Measurements from ENCODE around the gene FBXL7.

The FBXL7 gene

DNA sequence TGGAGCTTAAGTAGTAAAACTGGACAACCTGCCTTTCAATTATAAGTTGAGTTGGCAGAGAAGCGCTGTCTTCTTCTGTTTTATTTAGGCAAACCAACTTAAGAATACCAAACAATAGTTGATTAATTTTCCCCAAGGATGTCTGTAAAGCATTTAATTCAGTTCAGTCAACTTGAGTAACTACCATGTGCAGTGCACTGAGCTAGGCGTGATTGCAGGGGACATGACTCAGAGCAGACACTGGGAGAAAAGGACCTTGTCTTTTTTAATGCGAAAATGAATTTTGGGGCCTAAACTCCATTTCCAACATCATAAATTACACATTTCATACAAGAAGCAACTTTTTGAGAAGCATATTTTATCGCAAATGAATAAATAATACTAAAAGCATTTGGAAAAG lies 66.3 kb downstream of the FBXL7 start:
- H3K27me3 Mint-ChIP-seq (ENCODE audit: low read depth), result no peaks in the 10 kb centered on the region
- H3K4me1 Mint-ChIP-seq (ENCODE audit: low read depth), result no peaks in the 10 kb centered on the region
- H3K27ac Mint-ChIP-seq, result no peak overlapping the region
- H3K9me3 Mint-ChIP-seq, result peaks cover 4% of the 10 kb centered on the region
- H3K36me3 Mint-ChIP-seq (ENCODE audit: low read depth), result no peaks in the 10 kb centered on the region
- H3K4me3 Mint-ChIP-seq, result no peak overlapping the region
- DNase-seq (ENCODE audit: low spot score), result no peak

DNA sequence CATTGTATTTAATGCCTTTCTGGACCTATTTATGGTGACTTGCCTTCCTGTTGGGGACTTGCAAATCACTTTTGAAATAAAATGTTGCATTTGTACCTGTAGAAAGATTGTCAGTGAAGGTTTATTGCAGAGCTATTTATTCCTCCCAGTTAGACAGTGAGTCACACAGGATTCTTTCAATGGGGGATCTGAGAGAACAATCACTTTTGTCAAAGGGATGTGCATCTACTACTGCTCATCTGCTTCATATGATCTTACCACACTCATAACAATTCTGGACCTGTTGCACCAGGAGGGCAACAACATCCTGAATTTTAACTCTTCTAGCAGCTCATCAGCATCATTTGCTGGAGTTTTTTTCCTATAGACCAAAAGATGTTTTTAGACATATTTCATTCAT lies 66.8 kb downstream of the FBXL7 start:
- peaks cover 3% of the 10 kb centered on the region for H3K9me3 Mint-ChIP-seq

GRCh38 chr5:15570491-15570890 lies 70.5 kb downstream of the FBXL7 start:
- Mint-ChIP-seq H3K27me3 (ENCODE audit: low read depth) (no peaks in the 10 kb centered on the region), H3K4me3 (no peak overlapping the region), H3K9me3 (peaks cover 3% of the 10 kb centered on the region), H3K36me3 (ENCODE audit: low read depth) (no peaks in the 10 kb centered on the region), H3K27ac (no peak overlapping the region), H3K4me1 (ENCODE audit: low read depth) (no peaks in the 10 kb centered on the region)
- no peak for DNase-seq (ENCODE audit: low spot score)

More for the DNA sequence above, 66.8 kb downstream of the FBXL7 start:
- Mint-ChIP-seq H3K4me3 (no peak overlapping the region), H3K4me1 (ENCODE audit: low read depth) (no peaks in the 10 kb centered on the region), H3K27me3 (ENCODE audit: low read depth) (no peaks in the 10 kb centered on the region), H3K27ac (no peak overlapping the region), H3K36me3 (ENCODE audit: low read depth) (no peaks in the 10 kb centered on the region)
- DNase-seq (ENCODE audit: low spot score), result no peak

DNA sequence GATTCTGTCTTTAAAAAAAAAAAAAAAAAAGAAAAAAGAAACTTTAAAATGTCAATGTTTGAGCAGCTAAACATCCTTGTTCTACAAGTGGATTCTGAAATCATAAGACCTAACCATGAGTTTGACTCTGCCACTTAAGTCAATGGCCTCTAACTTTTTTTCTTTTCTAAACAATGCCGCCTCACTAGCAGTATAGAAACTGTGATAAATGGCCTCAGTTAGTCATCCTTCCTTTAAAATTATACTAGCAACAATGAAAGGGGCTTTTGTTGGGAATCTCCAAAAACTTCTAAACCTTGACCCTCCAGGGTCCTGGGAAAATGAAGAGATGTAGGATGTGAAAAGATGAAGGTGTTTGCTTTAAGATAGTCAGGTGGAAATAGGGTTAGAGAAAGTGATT lies 71.1 kb downstream of the FBXL7 start:
- no peak for DNase-seq (ENCODE audit: low spot score)
- no peaks in the 10 kb centered on the region for H3K27me3 Mint-ChIP-seq (ENCODE audit: low read depth)

DNA sequence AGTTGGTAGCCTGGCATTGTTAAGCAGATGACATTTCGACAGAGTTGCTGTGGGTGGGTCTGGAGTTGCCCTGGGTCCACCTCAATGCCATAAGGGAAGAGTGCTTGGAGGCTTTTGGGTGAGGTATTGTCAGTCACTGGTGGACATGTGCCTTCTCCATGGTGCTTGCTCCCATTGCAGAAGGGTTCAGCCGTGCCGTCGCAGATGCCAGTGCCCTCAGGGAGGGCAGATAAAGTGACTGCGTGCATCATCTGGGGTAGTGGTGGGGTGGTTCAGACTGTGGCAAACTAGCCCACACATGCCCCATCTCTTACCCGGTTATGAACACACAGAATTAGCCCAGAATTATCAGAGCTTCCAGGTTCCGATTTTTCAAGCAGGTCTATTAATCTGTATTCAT lies 71.6 kb downstream of the FBXL7 start:
- H3K27me3 Mint-ChIP-seq (ENCODE audit: low read depth), result no peaks in the 10 kb centered on the region
- H3K27ac Mint-ChIP-seq, result no peak overlapping the region
- H3K9me3 Mint-ChIP-seq, result peaks cover 3% of the 10 kb centered on the region
- H3K4me3 Mint-ChIP-seq, result no peak overlapping the region
- no peaks in the 10 kb centered on the region for H3K36me3 Mint-ChIP-seq (ENCODE audit: low read depth)
- H3K4me1 Mint-ChIP-seq (ENCODE audit: low read depth), result no peaks in the 10 kb centered on the region
- DNase-seq (ENCODE audit: low spot score), result no peak

More for the DNA sequence above, 71.1 kb downstream of the FBXL7 start:
- no peak overlapping the region for H3K27ac Mint-ChIP-seq
- H3K4me1 Mint-ChIP-seq (ENCODE audit: low read depth), result no peaks in the 10 kb centered on the region
- peaks cover 3% of the 10 kb centered on the region for H3K9me3 Mint-ChIP-seq
- no peak overlapping the region for H3K4me3 Mint-ChIP-seq
- no peaks in the 10 kb centered on the region for H3K36me3 Mint-ChIP-seq (ENCODE audit: low read depth)

GRCh38 chr5:15573590-15573989 lies 73.6 kb downstream of the FBXL7 start:
- no peaks in the 10 kb centered on the region for H3K36me3 Mint-ChIP-seq (ENCODE audit: low read depth)
- DNase-seq (ENCODE audit: low spot score), result no peak
- H3K27ac Mint-ChIP-seq, result no peak overlapping the region
- H3K4me3 Mint-ChIP-seq, result no peak overlapping the region
- no peaks in the 10 kb centered on the region for H3K27me3 Mint-ChIP-seq (ENCODE audit: low read depth)
- no peaks in the 10 kb centered on the region for H3K4me1 Mint-ChIP-seq (ENCODE audit: low read depth)
- peaks cover 3% of the 10 kb centered on the region for H3K9me3 Mint-ChIP-seq

- DNase-seq (ENCODE audit: low spot score), result no peak
- Mint-ChIP-seq H3K9me3 (peaks cover 3% of the 10 kb centered on the region), H3K4me3 (no peak overlapping the region), H3K27ac (no peak overlapping the region), H3K36me3 (ENCODE audit: low read depth) (no peaks in the 10 kb centered on the region), H3K4me1 (ENCODE audit: low read depth) (no peaks in the 10 kb centered on the region), H3K27me3 (ENCODE audit: low read depth) (no peaks in the 10 kb centered on the region)
These were observed 74.1 kb downstream of the FBXL7 start for GRCh38 chr5:15574128-15574527.

DNA sequence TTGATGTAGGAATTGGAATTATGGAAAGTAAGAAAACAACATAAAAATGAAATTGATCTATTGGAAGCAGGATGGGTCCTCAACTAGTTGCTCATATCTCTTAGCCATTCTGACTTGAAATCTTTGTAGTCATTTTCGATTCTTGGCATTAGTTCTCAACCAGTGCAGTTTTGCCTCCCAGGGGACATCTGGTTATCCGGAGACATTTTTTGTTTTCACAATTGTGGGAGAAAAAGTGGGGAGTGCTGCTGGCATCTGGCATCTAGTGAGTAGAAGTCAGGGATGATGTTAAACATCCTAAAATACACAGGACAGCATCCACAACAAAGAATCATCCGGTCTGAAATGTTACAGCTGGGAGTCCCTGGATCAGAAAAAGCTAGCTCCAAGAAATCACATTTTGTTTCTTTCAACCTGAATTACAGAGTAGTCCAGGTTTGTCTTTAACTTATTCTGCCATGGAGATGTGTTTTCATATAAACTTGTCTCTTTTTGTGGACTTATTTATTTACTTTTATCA lies 74.9 kb downstream of the FBXL7 start:
- H3K9me3 Mint-ChIP-seq, result peaks cover 9% of the 10 kb centered on the region
- H3K27me3 Mint-ChIP-seq (ENCODE audit: low read depth), result no peaks in the 10 kb centered on the region
- H3K36me3 Mint-ChIP-seq (ENCODE audit: low read depth), result no peaks in the 10 kb centered on the region
- no peak overlapping the region for H3K4me3 Mint-ChIP-seq
- DNase-seq (ENCODE audit: low spot score), result no peak
- no peaks in the 10 kb centered on the region for H3K4me1 Mint-ChIP-seq (ENCODE audit: low read depth)
- H3K27ac Mint-ChIP-seq, result no peak overlapping the region

DNA sequence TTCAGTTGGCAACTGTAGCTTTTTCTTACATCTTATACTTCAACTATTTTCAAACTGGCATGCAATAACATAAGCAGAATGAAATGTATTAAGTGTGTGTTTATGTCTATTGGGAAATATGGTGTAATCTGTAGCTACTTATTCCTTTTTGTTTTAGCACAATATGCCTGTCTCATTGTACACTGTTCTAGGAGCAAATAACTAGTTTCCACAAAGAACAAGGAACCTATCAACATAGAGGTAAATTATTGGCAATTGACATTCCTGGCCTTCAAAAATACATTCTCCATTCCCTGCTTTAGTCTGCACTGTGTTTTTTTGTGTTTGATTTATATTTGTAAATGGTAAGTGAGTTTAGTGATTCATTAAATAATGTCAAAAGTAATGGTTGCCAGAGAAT lies 75.7 kb downstream of the FBXL7 start:
- Mint-ChIP-seq H3K27ac (no peak overlapping the region), H3K27me3 (ENCODE audit: low read depth) (no peaks in the 10 kb centered on the region), H3K9me3 (peaks cover 11% of the 10 kb centered on the region), H3K36me3 (ENCODE audit: low read depth) (no peaks in the 10 kb centered on the region), H3K4me1 (ENCODE audit: low read depth) (no peaks in the 10 kb centered on the region), H3K4me3 (no peak overlapping the region)
- DNase-seq (ENCODE audit: low spot score), result no peak

- Mint-ChIP-seq H3K27me3 (ENCODE audit: low read depth) (no peaks in the 10 kb centered on the region), H3K27ac (no peak overlapping the region), H3K36me3 (ENCODE audit: low read depth) (no peaks in the 10 kb centered on the region), H3K4me3 (no peak overlapping the region), H3K9me3 (peaks cover 11% of the 10 kb centered on the region), H3K4me1 (ENCODE audit: low read depth) (no peaks in the 10 kb centered on the region)
- DNase-seq (ENCODE audit: low spot score), result no peak
These were observed 77.2 kb downstream of the FBXL7 start for GRCh38 chr5:15577132-15577531.

- no peak overlapping the region for H3K4me3 Mint-ChIP-seq
- H3K36me3 Mint-ChIP-seq (ENCODE audit: low read depth), result no peaks in the 10 kb centered on the region
- no peaks in the 10 kb centered on the region for H3K4me1 Mint-ChIP-seq (ENCODE audit: low read depth)
- DNase-seq (ENCODE audit: low spot score), result no peak
- peaks cover 16% of the 10 kb centered on the region for H3K9me3 Mint-ChIP-seq
- no peaks in the 10 kb centered on the region for H3K27me3 Mint-ChIP-seq (ENCODE audit: low read depth)
- no peak overlapping the region for H3K27ac Mint-ChIP-seq
These were observed 77.9 kb downstream of the FBXL7 start for GRCh38 chr5:15577831-15578230.

DNA sequence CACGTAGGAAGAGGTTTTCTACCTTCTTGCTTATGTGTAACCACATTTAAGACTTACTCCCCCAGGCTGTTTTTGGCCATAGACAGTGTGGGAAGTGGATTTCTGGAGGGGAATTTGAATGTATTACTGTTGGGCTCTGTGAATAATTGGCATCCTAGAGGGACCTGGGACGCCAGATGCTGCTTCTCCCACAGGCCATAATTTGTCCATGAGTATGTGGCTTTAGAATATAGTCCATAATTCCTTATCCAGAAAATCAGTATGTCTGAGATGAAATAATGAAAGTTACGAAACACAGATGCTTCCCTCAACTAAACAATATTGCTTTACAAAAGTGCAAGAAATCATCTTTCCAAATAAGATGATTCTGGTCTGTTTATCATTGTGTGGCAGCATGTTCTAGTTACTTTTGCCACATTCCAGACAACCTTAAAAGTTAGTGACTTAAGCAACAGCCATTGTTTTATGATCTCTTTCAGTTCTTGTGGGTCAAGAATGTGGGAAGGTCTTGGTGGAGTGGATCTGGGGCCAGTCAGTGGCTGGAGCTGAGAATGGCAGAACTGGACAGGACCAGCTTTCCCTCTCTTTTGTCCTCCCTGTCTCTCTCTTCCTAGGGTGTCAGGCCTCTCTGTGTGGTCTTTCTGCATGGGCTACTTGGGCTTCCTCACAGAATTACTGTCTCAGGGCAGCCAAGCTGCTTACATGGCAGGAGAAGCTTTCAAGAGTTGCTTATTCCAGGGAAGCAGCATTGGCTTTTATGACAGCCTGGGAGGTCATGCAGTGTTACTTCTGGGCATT lies 79.4 kb downstream of the FBXL7 start:
- no peak overlapping the region for H3K4me3 Mint-ChIP-seq
- no peak overlapping the region for H3K27ac Mint-ChIP-seq
- H3K9me3 Mint-ChIP-seq, result peaks cover 24% of the 10 kb centered on the region
- no peak for DNase-seq (ENCODE audit: low spot score)
- H3K4me1 Mint-ChIP-seq (ENCODE audit: low read depth), result no peaks in the 10 kb centered on the region
- no peaks in the 10 kb centered on the region for H3K36me3 Mint-ChIP-seq (ENCODE audit: low read depth)
- H3K27me3 Mint-ChIP-seq (ENCODE audit: low read depth), result no peaks in the 10 kb centered on the region

DNA sequence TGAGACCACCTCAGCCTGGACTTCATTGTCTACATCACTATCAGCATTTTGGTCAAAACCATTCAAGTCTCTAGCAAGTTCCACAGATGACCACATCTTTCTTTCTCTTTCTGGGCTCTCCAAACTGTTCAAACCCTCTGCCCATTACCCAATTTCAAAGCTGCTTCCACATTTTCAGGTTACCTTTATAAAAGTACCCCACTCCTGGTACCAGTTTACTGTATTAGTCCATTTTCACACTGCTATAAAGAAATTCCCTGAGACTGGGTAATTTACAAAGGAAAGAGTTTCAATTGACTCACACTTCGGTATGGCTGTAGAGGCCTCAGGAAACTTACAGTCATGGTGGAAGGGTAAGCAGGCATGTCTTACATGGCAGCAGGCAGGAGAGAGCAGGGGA lies 84.5 kb downstream of the FBXL7 start:
- no peak for DNase-seq (ENCODE audit: low spot score)
- no peak overlapping the region for H3K27ac Mint-ChIP-seq
- H3K4me1 Mint-ChIP-seq (ENCODE audit: low read depth), result no peaks in the 10 kb centered on the region
- H3K27me3 Mint-ChIP-seq (ENCODE audit: low read depth), result no peaks in the 10 kb centered on the region
- H3K4me3 Mint-ChIP-seq, result no peak overlapping the region
- no peaks in the 10 kb centered on the region for H3K36me3 Mint-ChIP-seq (ENCODE audit: low read depth)
- H3K9me3 Mint-ChIP-seq, result peaks cover 37% of the 10 kb centered on the region

DNA sequence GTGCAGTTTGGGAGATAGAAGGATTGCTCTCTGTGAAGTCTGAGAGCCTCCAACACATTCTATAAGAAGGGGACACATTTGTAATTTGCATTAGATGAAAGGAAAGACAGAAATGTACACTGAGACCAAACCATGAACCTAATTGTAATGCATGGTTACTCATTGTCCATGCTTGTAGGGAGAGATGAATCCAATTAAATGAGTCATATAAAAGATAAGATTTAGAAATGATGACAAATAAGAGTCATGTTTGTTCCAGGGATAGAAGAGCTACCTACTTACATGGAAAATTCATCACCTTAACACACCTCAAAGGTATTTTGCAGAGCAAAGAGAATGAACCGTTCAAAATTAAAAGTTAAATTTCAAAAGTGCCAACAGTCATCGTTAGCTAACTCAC lies 85.1 kb downstream of the FBXL7 start:
- no peaks in the 10 kb centered on the region for H3K36me3 Mint-ChIP-seq (ENCODE audit: low read depth)
- no peaks in the 10 kb centered on the region for H3K27me3 Mint-ChIP-seq (ENCODE audit: low read depth)
- peaks cover 31% of the 10 kb centered on the region for H3K9me3 Mint-ChIP-seq
- H3K4me1 Mint-ChIP-seq (ENCODE audit: low read depth), result no peaks in the 10 kb centered on the region
- DNase-seq (ENCODE audit: low spot score), result no peak
- H3K4me3 Mint-ChIP-seq, result no peak overlapping the region
- no peak overlapping the region for H3K27ac Mint-ChIP-seq

Measured in T-helper 2 cell treated with Interferon-gamma antibody and Interleukin-4, amounts not matched to agents 5 μg/mL and 100 μg/mL, for 36 hours (primary cell).